Endodermal cell (in vitro differentiated cells): ENCODE data around the gene CHD3. TPM values are rescaled to one million over a fixed set of nuclear protein-coding genes. Genes with fewer than 3 reads are reported as not detected.

ENCODE experiments used
- DNase-seq: peaks from one replicate; pipeline ENCODE4 v3.0.0-alpha.2; 2017
- H3K27ac ChIP-seq: 2 replicates; pipeline ENCODE4 v1.5.1; 2013; ENCODE audit warnings: mild to moderate bottlenecking, low read depth, low read length, moderate library complexity
- H3K27me3 ChIP-seq: 2 replicates; pipeline ENCODE4 v1.6.1; 2013; ENCODE audit warnings: mild to moderate bottlenecking, low read length, moderate library complexity; ENCODE audit not compliant: insufficient read depth, control insufficient read depth, poor library complexity, severe bottlenecking
- H3K36me3 ChIP-seq: 2 replicates; pipeline ENCODE4 v1.7.0; 2013; ENCODE audit warnings: mild to moderate bottlenecking, low read length, moderate library complexity; ENCODE audit not compliant: control insufficient read depth, insufficient read depth
- H3K4me1 ChIP-seq: one replicate; pipeline ENCODE4 v1.7.0; 2013; ENCODE audit warnings: low read length; ENCODE audit not compliant: control insufficient read depth, insufficient read depth
- H3K4me3 ChIP-seq: 2 replicates; pipeline ENCODE4 v1.5.1; 2013; ENCODE audit warnings: mild to moderate bottlenecking, low read length, moderate library complexity
- H3K9ac ChIP-seq: 2 replicates; pipeline ENCODE4 v1.6.1; 2013; ENCODE audit warnings: mild to moderate bottlenecking, low read length, moderate library complexity; ENCODE audit not compliant: poor library complexity, severe bottlenecking; ENCODE audit errors: extremely low read depth
- H3K9me3 ChIP-seq: 2 replicates; pipeline ENCODE4 v1.6.1; 2013; ENCODE audit warnings: mild to moderate bottlenecking, low read length, moderate library complexity; ENCODE audit not compliant: control insufficient read depth
- H3K27ac Mint-ChIP-seq: 2 replicates; pipeline ENCODE4 v1.8.0; 2020; ENCODE audit warnings: mixed read lengths
- H3K27me3 Mint-ChIP-seq: 2 replicates; pipeline ENCODE4 v1.8.0; 2021; ENCODE audit warnings: mild to moderate bottlenecking, mixed read lengths; ENCODE audit not compliant: insufficient read depth
- H3K36me3 Mint-ChIP-seq: 2 replicates; pipeline ENCODE4 v1.8.0; 2020; ENCODE audit warnings: low read depth, mixed read lengths
- H3K4me1 Mint-ChIP-seq: 2 replicates; pipeline ENCODE4 v1.8.0; 2020; ENCODE audit warnings: mixed read lengths
- H3K4me3 Mint-ChIP-seq: 2 replicates; pipeline ENCODE4 v1.8.0; 2020; ENCODE audit warnings: mild to moderate bottlenecking, moderate library complexity, mixed read lengths
- H3K9me3 Mint-ChIP-seq: 2 replicates; pipeline ENCODE4 v1.8.0; 2020; ENCODE audit warnings: mild to moderate bottlenecking, mixed read lengths
- CTCF ChIP-seq: fragments of 200-600 bp; sonication (generic); conservative IDR thresholded peaks from 2 replicates; pipeline ENCODE4 v1.5.0; 2021; ENCODE audit warnings: antibody characterized with exemption, mild to moderate bottlenecking
- WGBS, 2 experiments: methylation state at CpG; one replicate each; pipeline versions ENCODE4 v1.1.5 to v1.1.7; 2013; ENCODE audit warnings: missing lambda C conversion rate in 2 of 2, mixed read lengths in 1 of 2; ENCODE audit not compliant: insufficient coverage in 1 of 2, insufficient read length in 1 of 2; 5-methylcytosine and 5-hydroxymethylcytosine counted together
- total RNA-seq, 2 donors: library from RNA; stranded (reverse); fragmentation: NEBNext Ultra II Directional in 1 of 2; extraction: Animal tissue kit (Norgen Biotek cat#: 25700) in 1 of 2; gene quantifications; 2 replicates in 1 of 2; 3 replicates in 1 of 2; pipeline ENCODE4 v1.2.1, GENCODE V29; 2021

The CHD3 gene
- total RNA-seq, 2 donors from 2014 or later, result 55.0 to 64.1 TPM

DNA sequence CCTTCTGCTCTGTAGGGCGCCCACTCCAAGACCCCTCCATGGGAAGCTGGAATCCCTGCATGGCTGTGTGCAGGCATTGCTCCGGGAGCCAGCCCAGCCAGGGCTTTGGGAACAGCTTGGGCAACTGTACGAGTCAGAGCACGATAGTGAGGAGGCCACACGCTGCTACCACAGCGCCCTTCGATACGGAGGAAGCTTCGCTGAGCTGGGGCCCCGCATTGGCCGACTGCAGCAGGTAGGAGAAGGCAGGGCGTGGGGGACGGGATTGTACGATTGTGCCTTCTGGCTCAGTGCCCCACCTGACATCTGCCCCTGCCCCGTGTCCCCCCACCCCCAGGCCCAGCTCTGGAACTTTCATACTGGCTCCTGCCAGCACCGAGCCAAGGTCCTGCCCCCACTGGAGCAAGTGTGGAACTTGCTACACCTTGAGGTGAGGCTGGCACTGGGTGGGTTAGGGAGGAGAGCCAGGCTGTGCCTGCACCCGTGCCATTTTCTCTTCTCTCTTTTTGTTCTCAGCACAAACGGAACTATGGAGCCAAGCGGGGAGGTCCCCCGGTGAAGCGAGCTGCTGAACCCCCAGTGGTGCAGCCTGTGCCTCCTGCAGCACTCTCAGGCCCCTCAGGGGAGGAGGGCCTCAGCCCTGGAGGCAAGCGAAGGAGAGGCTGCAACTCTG lies 42.4 kb upstream of the CHD3 start:
- peaks cover 6% of the 10 kb centered on the region for H3K4me1 Mint-ChIP-seq
- WGBS, 2 experiments, result 87 to 95% methylated on average over 9 to 22 of the region's 22 CpGs
- Histone ChIP-seq H3K27ac (no peak overlapping the region), H3K4me3 (no peak overlapping the region), H3K9ac (no peak overlapping the region), H3K4me1 (no peaks in the 10 kb centered on the region), H3K9me3 (no peaks in the 10 kb centered on the region), H3K36me3 (peaks cover 38% of the 10 kb centered on the region), H3K27me3 (no peaks in the 10 kb centered on the region)
- no peak overlapping the region for H3K27ac Mint-ChIP-seq
- H3K36me3 Mint-ChIP-seq, result peaks cover 34% of the 10 kb centered on the region
- H3K27me3 Mint-ChIP-seq, result no peaks in the 10 kb centered on the region
- no peaks in the 10 kb centered on the region for H3K9me3 Mint-ChIP-seq
- peak; percentile 40 for DNase-seq
- H3K4me3 Mint-ChIP-seq, result no peak overlapping the region
- no peak for TF ChIP-seq CTCF

GRCh38 chr17:7846765-7847661 lies 41.6 kb upstream of the CHD3 start:
- no peak for TF ChIP-seq CTCF
- peak; percentile 38 for DNase-seq
- 92 to 97% methylated on average over 13 to 34 of the region's 34 CpGs for WGBS, 2 experiments
- Histone ChIP-seq H3K27me3 (no peaks in the 10 kb centered on the region), H3K4me1 (no peaks in the 10 kb centered on the region), H3K9ac (no peak overlapping the region), H3K27ac (no peak overlapping the region), H3K9me3 (no peaks in the 10 kb centered on the region), H3K36me3 (peaks cover 44% of the 10 kb centered on the region), H3K4me3 (no peak overlapping the region)
- H3K9me3 Mint-ChIP-seq, result no peaks in the 10 kb centered on the region
- peaks cover 9% of the 10 kb centered on the region for H3K4me1 Mint-ChIP-seq
- no peak overlapping the region for H3K4me3 Mint-ChIP-seq
- H3K27me3 Mint-ChIP-seq, result peaks cover 3% of the 10 kb centered on the region
- H3K27ac Mint-ChIP-seq, result no peak overlapping the region
- H3K36me3 Mint-ChIP-seq, result peaks cover 37% of the 10 kb centered on the region

GRCh38 chr17:7848131-7848579 lies 40.4 kb upstream of the CHD3 start:
- Mint-ChIP-seq H3K27ac (no peak overlapping the region), H3K27me3 (peaks cover 13% of the 10 kb centered on the region), H3K4me3 (no peak overlapping the region), H3K36me3 (peaks cover 47% of the 10 kb centered on the region), H3K4me1 (peaks cover 6% of the 10 kb centered on the region), H3K9me3 (no peaks in the 10 kb centered on the region)
- no peaks in the 10 kb centered on the region for H3K27me3 ChIP-seq
- H3K4me3 ChIP-seq, result no peak overlapping the region
- H3K27ac ChIP-seq, result no peak overlapping the region
- DNase-seq, result no peak
- peaks cover 55% of the 10 kb centered on the region for H3K36me3 ChIP-seq
- no peaks in the 10 kb centered on the region for H3K4me1 ChIP-seq
- TF ChIP-seq CTCF, result no peak
- no peaks in the 10 kb centered on the region for H3K9me3 ChIP-seq
- 91 to 100% methylated on average over 3 to 20 of the region's 20 CpGs for WGBS, 2 experiments
- no peak overlapping the region for H3K9ac ChIP-seq
